WTC11 (cell line): ENCODE data around the gene TGFBR1. TPM values are rescaled to one million over a fixed set of nuclear protein-coding genes. Genes with fewer than 3 reads are reported as not detected.

Experiments
- ATAC-seq: fragments of 200-7000 bp; cut with Tn5 transposase; 2 replicates; pipeline ENCODE4 v1.10.0; 2021; ENCODE audit warnings: mild to moderate bottlenecking, moderate library complexity
- CTCF ChIA-PET: fragments of 300-600 bp; sonication (Branson Sonifier 250); formaldehyde crosslinking; loops from one replicate; lab custom pipeline; 2021; ENCODE audit warnings: antibody characterized with exemption; lab: Charles Lee
- POLR2A ChIA-PET: fragments of 350-600 bp; sonication (Branson Sonifier 250); formaldehyde crosslinking; loops from one replicate; lab custom pipeline; 2021; ENCODE audit warnings: antibody characterized with exemption; lab: Charles Lee
- DNase-seq: peaks from one replicate; pipeline ENCODE4 v3.0.0; 2021; ENCODE audit warnings: low spot score
- H3K27ac Mint-ChIP-seq: 2 replicates; pipeline ENCODE4 v1.8.0; 2021; ENCODE audit warnings: mixed read lengths
- H3K27me3 Mint-ChIP-seq: 2 replicates; pipeline ENCODE4 v1.8.0; 2021; ENCODE audit warnings: low read depth, mild to moderate bottlenecking, moderate library complexity, mixed read lengths
- H3K36me3 Mint-ChIP-seq: 2 replicates; pipeline ENCODE4 v1.8.0; 2021; ENCODE audit warnings: mixed read lengths
- H3K4me1 Mint-ChIP-seq: 2 replicates; pipeline ENCODE4 v1.8.0; 2022; ENCODE audit warnings: mixed read lengths
- H3K4me3 Mint-ChIP-seq: 2 replicates; pipeline ENCODE4 v1.8.0; 2021; ENCODE audit warnings: mild to moderate bottlenecking, moderate library complexity, mixed read lengths
- H3K9me3 Mint-ChIP-seq: 2 replicates; pipeline ENCODE4 v1.8.0; 2021; ENCODE audit warnings: mixed read lengths
- ARID4B ChIP-seq: sonication (generic); formaldehyde crosslinking; IDR thresholded peaks from 2 replicates; pipeline ENCODE4 v1.8.0; 2023; ENCODE audit warnings: missing genetic modification reagents, mild to moderate bottlenecking, borderline replicate concordance
- EMX1 ChIP-seq: fragments of 250-450 bp; sonication (Bioruptor Pico); IDR thresholded peaks from 2 replicates; pipeline ENCODE4 v1.8.0; 2021; ENCODE audit warnings: mild to moderate bottlenecking
- ERG ChIP-seq: fragments of 250-450 bp; sonication (Bioruptor Pico); IDR thresholded peaks from 2 replicates; pipeline ENCODE4 v1.8.0; 2021; ENCODE audit warnings: mild to moderate bottlenecking
- FOXK1 ChIP-seq: sonication (generic); formaldehyde crosslinking; IDR thresholded peaks from 2 replicates; pipeline ENCODE4 v1.8.0; 2022; ENCODE audit warnings: mild to moderate bottlenecking, moderate library complexity, missing genetic modification reagents
- GRHL2 ChIP-seq: fragments of 250-450 bp; sonication (Bioruptor Pico); IDR thresholded peaks from 2 replicates; pipeline ENCODE4 v1.8.0; 2022; ENCODE audit warnings: mild to moderate bottlenecking, moderate library complexity; ENCODE audit not compliant: insufficient replicate concordance, severe bottlenecking
- HMGA2 ChIP-seq: fragments of 250-450 bp; sonication (Bioruptor Pico); IDR thresholded peaks from 2 replicates; pipeline ENCODE4 v1.4.0; 2021; ENCODE audit warnings: mild to moderate bottlenecking, moderate library complexity
- MAX ChIP-seq: sonication (generic); formaldehyde crosslinking; IDR thresholded peaks from 2 replicates; pipeline ENCODE4 v1.8.0; 2022; ENCODE audit warnings: mild to moderate bottlenecking, missing genetic modification reagents
- NFATC4 ChIP-seq: fragments of 250-450 bp; sonication (Bioruptor Pico); IDR thresholded peaks from 2 replicates; pipeline ENCODE4 v1.9.0; 2021; ENCODE audit warnings: mild to moderate bottlenecking
- NR3C1 ChIP-seq: sonication (generic); formaldehyde crosslinking; conservative IDR thresholded peaks from 2 replicates; pipeline ENCODE4 v1.8.1; 2023; ENCODE audit warnings: low read depth, mild to moderate bottlenecking, missing genetic modification reagents
- RORB ChIP-seq: fragments of 250-450 bp; sonication (Bioruptor Pico); IDR thresholded peaks from 2 replicates; pipeline ENCODE4 v1.9.0; 2021; ENCODE audit warnings: mild to moderate bottlenecking
- TP53 ChIP-seq: sonication (generic); formaldehyde crosslinking; IDR thresholded peaks from 2 replicates; pipeline ENCODE4 v1.8.1; 2023; ENCODE audit warnings: mild to moderate bottlenecking, missing genetic modification reagents
- USF2 ChIP-seq: sonication (generic); formaldehyde crosslinking; IDR thresholded peaks from 2 replicates; pipeline ENCODE4 v1.8.1; 2023; ENCODE audit warnings: mild to moderate bottlenecking, missing genetic modification reagents, moderate library complexity
- ZBTB21 ChIP-seq: sonication (generic); formaldehyde crosslinking; IDR thresholded peaks from 2 replicates; pipeline ENCODE4 v1.8.1; 2023; ENCODE audit warnings: mild to moderate bottlenecking, missing genetic modification reagents, borderline replicate concordance
- ZNF121 ChIP-seq: sonication (generic); formaldehyde crosslinking; IDR thresholded peaks from 2 replicates; pipeline ENCODE4 v1.8.0; 2023; ENCODE audit warnings: missing genetic modification reagents
- ZNF138 ChIP-seq: sonication (generic); formaldehyde crosslinking; conservative IDR thresholded peaks from 2 replicates; pipeline ENCODE4 v1.8.1; 2022; ENCODE audit warnings: mild to moderate bottlenecking, moderate library complexity, missing genetic modification reagents
- ZNF232 ChIP-seq: sonication (generic); formaldehyde crosslinking; IDR thresholded peaks from 2 replicates; pipeline ENCODE4 v1.8.0; 2022; ENCODE audit warnings: mild to moderate bottlenecking, missing genetic modification reagents
- ZNF263 ChIP-seq: sonication (generic); formaldehyde crosslinking; IDR thresholded peaks from 2 replicates; pipeline ENCODE4 v1.8.1; 2022; ENCODE audit warnings: low read depth, mild to moderate bottlenecking, moderate library complexity, missing genetic modification reagents
- ZNF281 ChIP-seq: sonication (generic); formaldehyde crosslinking; IDR thresholded peaks from 2 replicates; pipeline ENCODE4 v1.8.0; 2023; ENCODE audit warnings: mild to moderate bottlenecking, missing genetic modification reagents
- ZNF532 ChIP-seq: fragments of 250-450 bp; sonication (Bioruptor Pico); IDR thresholded peaks from 2 replicates; pipeline ENCODE4 v1.9.0; 2021; ENCODE audit warnings: mild to moderate bottlenecking, borderline replicate concordance
- total RNA-seq: library from RNA; stranded (reverse); gene quantifications from 3 replicates; pipeline ENCODE4 v1.2.3, GENCODE V29; 2021

The TGFBR1 gene
- total RNA-seq, 1 experiment from 2014 or later, result 42.4 TPM

GRCh38 chr9:99129091-99129490, 24.2 kb downstream of the TGFBR1 start:
- peaks cover 25% of the 10 kb centered on the region for H3K36me3 Mint-ChIP-seq
- DNase-seq (no peak), ATAC-seq (no peak)
- H3K27me3 Mint-ChIP-seq, result no peaks in the 10 kb centered on the region
- TF ChIP-seq HMGA2 (CRISPR knock-in tag) (no peak), ZNF232 (CRISPR knock-in tag) (no peak), ARID4B (CRISPR knock-in tag) (no peak), FOXK1 (CRISPR knock-in tag) (no peak), RORB (CRISPR knock-in tag) (no peak), ERG (CRISPR knock-in tag) (no peak), ZNF138 (CRISPR knock-in tag) (no peak), MAX (CRISPR knock-in tag) (no peak), ZNF532 (CRISPR knock-in tag) (no peak), NFATC4 (CRISPR knock-in tag) (no peak), TP53 (CRISPR knock-in tag) (no peak), EMX1 (no peak), NR3C1 (no peak), ZBTB21 (CRISPR knock-in tag) (no peak), ZNF121 (CRISPR knock-in tag) (no peak), ZNF281 (CRISPR knock-in tag) (no peak), USF2 (no peak), ZNF263 (CRISPR knock-in tag) (no peak), GRHL2 (CRISPR knock-in tag) (no peak)
- no peak overlapping the region for H3K27ac Mint-ChIP-seq
- POLR2A ChIA-PET, result no interaction called here
- H3K9me3 Mint-ChIP-seq, result peaks cover 24% of the 10 kb centered on the region
- CTCF ChIA-PET, result no interaction called here
- peaks cover 23% of the 10 kb centered on the region for H3K4me1 Mint-ChIP-seq
- no peak overlapping the region for H3K4me3 Mint-ChIP-seq
